Fibroblast of skin of scalp (primary cell): ENCODE data around the gene PHETA1.

ENCODE experiments used
- DNase-seq: peaks from one replicate; pipeline ENCODE4 v3.0.0-alpha.2; 2013

The PHETA1 gene

GRCh38 chr12:111319600-111320257, 49.2 kb downstream of the PHETA1 start:
- no peak for DNase-seq

- no peak for DNase-seq
These were observed 50.4 kb downstream of the PHETA1 start for GRCh38 chr12:111318450-111318849.

GRCh38 chr12:111316671-111317070, 52.2 kb downstream of the PHETA1 start:
- no peak for DNase-seq

- DNase-seq, result no peak
These were observed 53.8 kb downstream of the PHETA1 start for GRCh38 chr12:111314953-111315539.

- peak; percentile 66 for DNase-seq
These were observed 55.0 kb downstream of the PHETA1 start for GRCh38 chr12:111313833-111314259.

- DNase-seq, result no peak
These were observed 56.2 kb downstream of the PHETA1 start for GRCh38 chr12:111312708-111313107.

GRCh38 chr12:111312016-111312415, 56.9 kb downstream of the PHETA1 start:
- DNase-seq, result no peak

GRCh38 chr12:111311011-111311410, 57.9 kb downstream of the PHETA1 start:
- DNase-seq, result no peak
